Measurements from ENCODE around the gene SLIRP.
"Not testable (repeated sequence)": the region's sequence is repeated elsewhere in the genome, so short reads cannot be mapped to it uniquely, and the experiment has no call there.

SLIRP gene

DNA sequence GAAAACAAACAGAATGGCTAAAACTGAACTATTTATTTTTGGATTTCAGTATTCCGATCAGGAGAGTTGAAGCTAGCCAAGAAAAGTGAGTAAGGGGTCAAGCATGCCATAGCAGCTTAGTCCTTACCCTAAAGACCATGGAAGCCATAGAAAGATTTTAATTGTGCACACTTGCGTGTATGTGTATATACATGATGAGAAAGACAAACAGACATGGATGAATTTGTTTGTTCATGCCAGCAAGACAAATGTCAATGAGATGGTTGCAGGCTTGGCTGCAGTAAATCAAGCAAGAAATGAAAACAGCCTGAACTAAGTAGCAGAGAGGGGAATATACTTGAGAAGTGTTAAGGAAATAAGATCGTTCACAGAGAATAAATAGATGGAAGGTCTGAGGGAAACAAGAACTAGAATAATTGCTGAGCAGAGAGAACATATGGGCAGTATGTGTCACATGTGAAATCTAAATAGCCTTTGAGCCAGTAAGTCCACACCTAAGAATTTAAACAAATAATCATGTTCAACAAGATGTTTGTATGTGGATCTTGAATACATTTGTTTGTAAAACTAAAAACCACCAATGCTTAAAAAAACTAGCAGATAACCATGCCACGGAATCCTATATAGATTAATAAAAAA lies 38.3 kb downstream of the SLIRP start:
- DNase-seq (ENCODE audit: low read depth), result no peak

DNA sequence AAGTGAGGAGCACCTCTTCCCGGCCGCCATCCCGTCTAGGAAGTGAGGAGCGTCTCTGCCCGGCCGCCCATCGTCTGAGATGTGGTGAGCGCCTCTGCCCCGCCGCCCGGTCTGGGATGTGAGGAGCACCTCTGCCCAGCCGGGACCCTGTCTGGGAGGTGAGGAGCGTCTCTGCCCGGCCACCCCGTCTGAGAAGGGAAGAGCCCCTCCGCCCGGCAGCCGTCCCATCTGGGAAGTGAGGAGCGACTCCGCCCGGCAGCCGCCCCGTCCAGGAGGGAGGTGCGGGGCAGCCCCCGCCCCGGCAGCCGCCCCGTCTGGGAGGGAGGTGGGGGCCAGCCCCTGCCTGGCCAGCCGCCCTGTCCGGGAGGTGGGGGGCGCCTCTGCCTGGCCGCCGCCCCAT lies 39.5 kb downstream of the SLIRP start:
- not testable (repeated sequence) for DNase-seq (ENCODE audit: low read depth)

DNA sequence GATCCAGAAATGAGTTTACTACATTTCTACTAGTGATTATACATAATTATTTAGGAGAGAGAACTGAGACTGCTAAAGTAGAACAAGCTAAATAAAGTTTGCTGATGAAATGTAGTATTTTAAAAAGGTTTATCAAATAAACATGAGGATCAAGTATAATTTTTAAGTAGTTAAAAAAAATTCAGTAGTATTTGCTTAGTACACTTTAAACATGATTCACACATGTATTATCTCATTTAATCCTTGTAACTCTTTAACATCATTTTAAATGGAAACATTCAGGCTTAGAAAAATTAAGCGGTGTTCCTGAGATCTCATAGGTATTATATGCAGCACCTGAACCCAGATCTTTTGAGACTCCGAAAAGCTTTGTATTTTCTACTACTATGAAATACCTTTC lies 44.4 kb downstream of the SLIRP start:
- DNase-seq (ENCODE audit: low read depth), result no peak

DNA sequence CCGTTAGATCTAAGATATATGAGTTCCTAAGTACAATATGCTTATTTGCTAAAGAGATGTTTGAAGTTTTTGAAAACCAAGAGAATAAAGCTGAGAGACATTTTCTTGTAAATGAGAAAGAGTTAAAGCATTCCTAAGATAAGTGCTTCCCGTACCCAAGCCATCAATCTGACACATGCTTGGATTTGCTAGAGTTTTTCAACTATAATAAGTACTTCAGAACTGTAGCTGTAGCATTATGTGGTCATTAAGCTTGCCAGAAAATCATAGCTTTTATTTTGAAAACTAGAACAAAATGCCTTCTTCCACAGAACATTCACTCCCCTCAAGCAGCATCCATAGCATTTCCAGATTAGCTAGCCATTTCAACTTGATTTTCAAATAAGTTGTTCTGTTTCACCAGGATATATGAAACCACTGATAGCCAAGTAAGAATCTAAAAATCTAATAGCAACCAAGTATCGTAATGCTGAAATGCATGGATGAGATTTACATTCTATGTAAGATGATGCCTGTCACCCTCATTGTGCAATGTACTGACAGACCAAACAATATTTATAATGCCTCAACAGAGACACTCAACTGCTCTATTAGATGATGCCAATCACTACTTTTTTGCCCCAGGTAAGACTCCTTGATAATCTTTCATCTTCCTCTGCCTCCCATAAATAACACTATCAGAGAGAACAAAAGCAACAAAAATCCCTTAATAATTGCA lies 45.1 kb downstream of the SLIRP start:
- DNase-seq (ENCODE audit: low read depth), result no peak

- peak; percentile 94 for DNase-seq (ENCODE audit: low read depth)
Observed at GRCh38 chr14:77760381-77761204, 52.7 kb downstream of the SLIRP start, which contains the start of gene SNW1. SNW1 (minus strand) TSS chr14:77761156; CDS start chr14:77761127, 29 bp downstream.

DNA sequence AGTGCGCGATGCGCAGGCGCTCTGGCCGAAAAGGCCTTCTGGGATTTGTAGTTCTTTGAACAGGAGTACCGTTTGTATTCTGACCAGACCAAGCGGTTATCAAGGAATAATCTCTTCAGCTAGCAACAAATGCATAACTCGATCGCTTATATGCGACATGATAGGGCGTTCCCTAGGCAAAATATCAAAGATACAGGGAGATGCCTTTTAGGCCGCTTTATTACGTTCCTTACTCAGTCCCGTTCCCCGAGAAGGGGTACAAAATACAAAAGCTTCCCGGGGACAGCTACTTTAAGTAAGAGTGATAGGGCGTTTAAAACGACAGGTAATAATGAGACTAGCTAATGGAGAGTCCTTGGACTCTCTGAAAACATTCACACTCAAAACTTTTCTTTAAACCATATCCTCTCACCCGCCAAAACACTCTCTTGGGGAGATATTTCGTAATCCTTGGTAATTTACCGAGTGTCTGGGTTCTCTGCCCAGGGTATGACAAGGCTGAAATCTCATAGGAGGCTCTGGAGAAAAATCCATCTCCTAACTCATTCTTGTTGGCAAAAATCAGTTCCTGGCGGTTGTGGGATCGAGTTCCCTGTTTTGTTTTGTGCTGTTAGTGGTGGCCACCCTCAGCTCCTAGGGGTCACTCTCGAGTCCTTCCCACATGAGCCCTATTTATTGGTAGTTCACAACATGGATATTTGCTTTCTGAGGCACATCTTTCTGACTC lies 53.5 kb downstream of the SLIRP start:
- peak; percentile 86 for DNase-seq (ENCODE audit: low read depth)

GRCh38 chr14:77763316-77763715 lies 55.4 kb downstream of the SLIRP start:
- DNase-seq (ENCODE audit: low read depth), result no peak

DNA sequence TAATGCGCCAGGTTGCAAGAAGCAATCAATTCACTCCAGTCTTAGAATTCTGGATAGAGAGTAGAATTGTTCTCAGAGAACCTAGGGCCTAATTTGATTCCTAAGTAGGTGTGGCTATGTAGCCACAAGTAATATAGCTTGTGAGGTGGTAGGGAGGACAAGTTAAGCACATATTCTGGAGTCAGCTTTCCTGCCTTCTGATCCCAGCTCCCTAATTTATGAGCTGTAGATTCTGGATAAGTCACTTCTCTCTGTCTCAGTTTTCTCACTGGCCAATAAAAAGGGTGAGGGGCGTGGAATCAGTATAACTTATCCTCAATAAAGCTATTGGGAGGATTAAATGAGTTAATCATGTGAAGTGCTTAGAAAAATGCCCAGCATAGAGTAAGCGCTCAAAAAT lies 56.1 kb downstream of the SLIRP start:
- DNase-seq (ENCODE audit: low read depth), result no peak

Data from fibroblast of gingiva (primary cell).